Measurements from ENCODE around the gene LARP6. TPM values are rescaled to one million over a fixed set of nuclear protein-coding genes. Genes with fewer than 3 reads are reported as not detected.
"Not testable (repeated sequence)": the region's sequence is repeated elsewhere in the genome, so short reads cannot be mapped to it uniquely, and the experiment has no call there.

Gene LARP6
- total RNA-seq, 1 experiment from 2014 or later: 15.2 TPM

DNA sequence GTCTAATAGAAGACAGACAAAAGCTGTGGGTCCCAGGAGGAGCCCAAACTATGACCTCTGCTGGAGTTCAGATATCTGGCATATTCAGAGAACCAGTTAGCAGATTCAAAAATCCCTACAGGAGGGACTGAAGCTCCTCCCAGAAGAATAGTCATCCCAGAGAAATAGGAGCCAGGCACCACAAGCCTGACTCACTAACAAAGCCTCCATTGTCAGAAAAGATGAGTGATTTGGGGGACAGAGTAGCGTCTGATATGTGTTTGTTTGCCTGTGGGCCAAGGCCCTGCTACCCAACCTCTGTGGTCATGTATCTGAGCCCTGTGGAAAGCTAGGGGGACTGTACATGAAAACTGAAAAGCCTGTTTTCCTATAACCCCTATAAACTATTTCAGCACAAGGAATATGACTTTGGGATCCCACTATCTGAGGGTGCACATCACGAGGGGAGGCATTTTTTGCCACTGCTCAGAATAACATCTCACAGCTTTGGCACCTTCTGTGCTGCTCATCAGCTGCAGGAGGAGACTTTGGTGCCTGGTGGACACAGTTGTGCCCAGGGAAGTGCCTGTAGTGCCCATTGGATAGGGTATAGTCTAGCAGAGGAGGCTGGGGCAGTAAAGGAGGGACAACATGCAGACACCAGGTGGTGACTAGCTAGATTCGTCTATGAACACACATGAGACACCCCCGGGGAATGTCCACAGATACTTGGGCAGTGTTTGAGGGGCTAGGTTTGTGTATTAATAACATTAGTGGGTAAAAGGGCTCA lies 9.7 kb upstream of the LARP6 start (continued):
- no peak for TF ChIP-seq ZNF532 (CRISPR knock-in tag; IDR thresholded peaks at IDR 0.05; ENCODE audit: borderline replicate concordance)
- no peak for TF ChIP-seq NR2C2 (CRISPR knock-in tag; IDR thresholded peaks at IDR 0.05)
- TF ChIP-seq NR1H2 (CRISPR knock-in tag; IDR thresholded peaks at IDR 0.05): no peak
- TF ChIP-seq FOXK1 (CRISPR knock-in tag; IDR thresholded peaks at IDR 0.05): no peak
- no peak for TF ChIP-seq ZNF138 (CRISPR knock-in tag; conservative IDR thresholded peaks at IDR 0.05)

GRCh38 chr15:70859998-70860397 lies 6.0 kb upstream of the LARP6 start:
- DNase-seq (ENCODE audit: low spot score) (no peak), ATAC-seq (no peak)
- CTCF ChIA-PET: interaction anchor here (1.9 kb wide), 1 partner anchor 15 kb away, joined by 7 read pairs; no protein-coding TSS in a partner anchor
- TF ChIP-seq NFYB (CRISPR knock-in tag; conservative IDR thresholded peaks at IDR 0.05; ENCODE audit: low read depth) (no peak), PREB (CRISPR knock-in tag; IDR thresholded peaks at IDR 0.05; ENCODE audit: borderline replicate concordance) (no peak)
- Mint-ChIP-seq H3K27me3 (ENCODE audit: low read depth) (peaks cover 24% of the 10 kb centered on the region), H3K9me3 (0 out of 2 replicates have a peak, but pooled peaks cover 5% of the 10 kb centered on the region), H3K4me1 (no peaks in the 10 kb centered on the region), H3K4me3 (no peak overlapping the region), H3K36me3 (no peaks in the 10 kb centered on the region), H3K27ac (no peak overlapping the region)
- POLR2A ChIA-PET: no interaction called here

DNA sequence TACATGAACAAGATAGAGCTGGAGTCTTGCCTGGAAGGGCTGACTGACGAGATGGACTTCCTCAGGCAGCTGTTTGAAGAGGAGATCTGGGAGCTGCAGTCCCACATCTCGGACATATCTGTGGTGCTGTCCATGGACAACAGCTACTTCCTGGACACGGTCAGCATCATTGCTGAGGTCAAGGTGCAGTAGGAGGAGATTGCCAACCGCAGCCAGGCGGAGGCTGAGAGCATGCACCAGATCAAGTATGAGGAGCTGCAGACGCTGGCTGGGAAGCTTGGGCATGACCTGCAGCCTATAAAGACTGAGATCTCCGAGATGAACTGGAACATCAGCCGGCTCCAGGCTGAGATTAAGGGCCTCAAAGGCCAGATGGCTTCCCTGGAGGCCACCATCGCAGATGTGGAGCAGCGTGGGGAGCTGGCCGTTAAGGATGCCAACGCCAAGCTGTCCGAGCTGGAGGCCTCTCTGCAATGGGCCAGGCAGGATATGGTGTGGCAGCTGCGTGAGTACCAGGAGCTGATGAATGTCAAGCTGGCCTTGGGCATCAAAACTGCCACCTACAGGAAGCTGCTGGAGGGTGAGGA lies 5.5 kb upstream of the LARP6 start:
- DNase-seq (ENCODE audit: low spot score) (no peak), ATAC-seq (no peak)
- TF ChIP-seq NR3C1 (CRISPR knock-in tag; conservative IDR thresholded peaks at IDR 0.05; ENCODE audit: low read depth) (no peak), KAT7 (CRISPR knock-in tag; IDR thresholded peaks at IDR 0.05; ENCODE audit: borderline replicate concordance) (no peak), TEAD4 (CRISPR knock-in tag; IDR thresholded peaks at IDR 0.05) (no peak), NFYB (CRISPR knock-in tag; conservative IDR thresholded peaks at IDR 0.05; ENCODE audit: low read depth) (no peak)
- TF ChIP-seq, protein P1, sequence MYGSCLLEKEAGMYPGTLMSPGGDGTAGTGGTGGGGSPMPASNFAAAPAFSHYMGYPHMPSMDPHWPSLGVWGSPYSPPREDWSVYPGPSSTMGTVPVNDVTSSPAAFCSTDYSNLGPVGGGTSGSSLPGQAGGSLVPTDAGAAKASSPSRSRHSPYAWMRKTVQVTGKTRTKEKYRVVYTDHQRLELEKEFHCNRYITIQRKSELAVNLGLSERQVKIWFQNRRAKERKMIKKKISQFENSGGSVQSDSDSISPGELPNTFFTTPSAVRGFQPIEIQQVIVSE (CRISPR knock-in tag; IDR thresholded peaks at IDR 0.05; ENCODE audit: borderline replicate concordance): no peak
- TF ChIP-seq, protein P2, sequence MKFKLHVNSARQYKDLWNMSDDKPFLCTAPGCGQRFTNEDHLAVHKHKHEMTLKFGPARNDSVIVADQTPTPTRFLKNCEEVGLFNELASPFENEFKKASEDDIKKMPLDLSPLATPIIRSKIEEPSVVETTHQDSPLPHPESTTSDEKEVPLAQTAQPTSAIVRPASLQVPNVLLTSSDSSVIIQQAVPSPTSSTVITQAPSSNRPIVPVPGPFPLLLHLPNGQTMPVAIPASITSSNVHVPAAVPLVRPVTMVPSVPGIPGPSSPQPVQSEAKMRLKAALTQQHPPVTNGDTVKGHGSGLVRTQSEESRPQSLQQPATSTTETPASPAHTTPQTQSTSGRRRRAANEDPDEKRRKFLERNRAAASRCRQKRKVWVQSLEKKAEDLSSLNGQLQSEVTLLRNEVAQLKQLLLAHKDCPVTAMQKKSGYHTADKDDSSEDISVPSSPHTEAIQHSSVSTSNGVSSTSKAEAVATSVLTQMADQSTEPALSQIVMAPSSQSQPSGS (CRISPR knock-in tag; IDR thresholded peaks at IDR 0.05; ENCODE audit: borderline replicate concordance, low read depth): no peak
- TF ChIP-seq, protein P3, sequence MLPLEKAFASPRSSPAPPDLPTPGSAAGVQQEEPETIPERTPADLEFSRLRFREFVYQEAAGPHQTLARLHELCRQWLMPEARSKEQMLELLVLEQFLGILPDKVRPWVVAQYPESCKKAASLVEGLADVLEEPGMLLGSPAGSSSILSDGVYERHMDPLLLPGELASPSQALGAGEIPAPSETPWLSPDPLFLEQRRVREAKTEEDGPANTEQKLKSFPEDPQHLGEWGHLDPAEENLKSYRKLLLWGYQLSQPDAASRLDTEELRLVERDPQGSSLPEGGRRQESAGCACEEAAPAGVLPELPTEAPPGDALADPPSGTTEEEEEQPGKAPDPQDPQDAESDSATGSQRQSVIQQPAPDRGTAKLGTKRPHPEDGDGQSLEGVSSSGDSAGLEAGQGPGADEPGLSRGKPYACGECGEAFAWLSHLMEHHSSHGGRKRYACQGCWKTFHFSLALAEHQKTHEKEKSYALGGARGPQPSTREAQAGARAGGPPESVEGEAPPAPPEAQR (CRISPR knock-in tag; IDR thresholded peaks at IDR 0.05): no peak
- POLR2A ChIA-PET: no interaction called here
- Mint-ChIP-seq H3K9me3 (0 out of 2 replicates have a peak, but pooled peaks cover 5% of the 10 kb centered on the region), H3K27me3 (ENCODE audit: low read depth) (peaks cover 29% of the 10 kb centered on the region), H3K36me3 (no peaks in the 10 kb centered on the region), H3K27ac (no peak overlapping the region), H3K4me3 (no peak overlapping the region), H3K4me1 (no peaks in the 10 kb centered on the region)
- CTCF ChIA-PET: interaction anchor here (1.9 kb wide), 1 partner anchor 15 kb away, joined by 7 read pairs; no protein-coding TSS in a partner anchor

DNA sequence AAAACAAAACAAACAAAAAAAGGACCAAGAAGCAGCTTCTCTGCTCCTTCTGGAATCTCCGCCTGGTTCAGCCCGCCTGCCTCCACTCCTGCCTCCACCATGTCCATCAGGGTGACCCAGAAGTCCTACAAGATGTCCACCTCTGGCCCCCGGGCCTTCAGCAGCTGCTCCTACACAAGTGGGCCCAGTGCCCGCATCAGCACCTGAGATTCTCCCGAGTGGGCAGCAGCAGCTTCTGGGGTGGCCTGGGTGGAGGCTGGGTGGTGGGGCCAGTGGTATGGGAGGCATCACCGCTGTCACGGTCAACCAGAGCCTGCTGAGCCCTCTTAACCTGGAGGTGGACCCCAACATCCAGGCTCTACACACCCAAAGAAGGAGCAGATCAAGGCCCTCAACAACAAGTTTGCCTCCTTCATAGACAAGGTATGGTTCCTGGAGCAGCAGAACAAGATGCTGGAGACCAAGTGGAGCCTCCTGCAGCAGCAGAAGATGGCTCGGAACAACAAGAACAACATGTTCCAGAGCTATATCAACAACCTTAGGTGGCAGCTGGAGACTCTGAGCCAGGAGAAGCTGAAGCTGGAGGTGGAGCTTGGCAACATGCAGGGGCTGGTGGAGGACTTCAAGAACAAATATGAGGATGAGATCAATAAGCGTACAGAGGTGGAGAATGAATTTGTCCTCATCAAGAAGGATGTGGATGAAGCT lies 4.8 kb upstream of the LARP6 start:
- CTCF ChIA-PET: interaction anchor here (1.9 kb wide), 1 partner anchor 16 kb away, joined by 7 read pairs; no protein-coding TSS in a partner anchor
- POLR2A ChIA-PET; H3K4me1 Mint-ChIP-seq; ATAC-seq; H3K9me3 Mint-ChIP-seq; H3K4me3 Mint-ChIP-seq; H3K36me3 Mint-ChIP-seq; H3K27ac Mint-ChIP-seq; DNase-seq (ENCODE audit: low spot score): not testable (repeated sequence)
- H3K27me3 Mint-ChIP-seq (ENCODE audit: low read depth): peaks cover 29% of the 10 kb centered on the region

Measured in WTC11 (cell line).